ENCODE results near the gene SPPL2B.
A peak's percentile ranks its signal among the peaks of the same experiment; 100 is the strongest.
"Not testable (repeated sequence)": the region's sequence is repeated elsewhere in the genome, so short reads cannot be mapped to it uniquely, and the experiment has no call there.

Gene SPPL2B

GRCh38 chr19:2338751-2339643 is 10.5 kb downstream of the SPPL2B start:
- DNase-seq: no peak

DNA sequence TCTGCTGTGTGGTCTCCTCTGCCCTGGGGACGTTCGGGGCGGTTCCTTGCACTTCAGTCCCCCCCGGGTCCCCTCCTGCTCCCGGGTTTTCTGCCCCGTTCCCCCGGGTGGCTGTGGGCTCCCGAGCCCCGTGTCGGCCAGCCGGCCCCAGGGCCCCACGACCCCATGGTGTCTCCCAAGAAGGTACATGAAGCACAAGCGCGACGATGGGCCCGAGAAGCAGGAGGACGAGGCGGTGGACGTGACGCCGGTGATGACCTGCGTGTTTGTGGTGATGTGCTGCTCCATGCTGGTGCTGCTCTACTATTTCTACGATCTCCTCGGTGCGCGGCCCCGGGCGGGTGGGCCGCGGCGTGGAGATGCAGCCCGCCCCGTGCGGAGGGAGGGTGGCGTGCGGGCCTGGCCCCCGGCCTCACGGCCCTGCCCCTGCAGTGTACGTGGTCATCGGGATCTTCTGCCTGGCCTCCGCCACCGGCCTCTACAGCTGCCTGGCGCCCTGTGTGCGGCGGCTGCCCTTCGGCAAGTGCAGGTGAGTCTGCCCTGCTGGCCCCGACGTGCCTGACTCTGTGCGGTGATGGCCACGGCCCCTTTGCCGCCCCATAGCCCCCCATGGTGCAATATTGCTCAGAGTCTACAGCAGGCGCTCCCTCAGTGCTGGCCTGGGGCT is 11.3 kb downstream of the SPPL2B start:
- DNase-seq: no peak

GRCh38 chr19:2340496-2341243 is 12.2 kb downstream of the SPPL2B start:
- no peak for DNase-seq

DNA sequence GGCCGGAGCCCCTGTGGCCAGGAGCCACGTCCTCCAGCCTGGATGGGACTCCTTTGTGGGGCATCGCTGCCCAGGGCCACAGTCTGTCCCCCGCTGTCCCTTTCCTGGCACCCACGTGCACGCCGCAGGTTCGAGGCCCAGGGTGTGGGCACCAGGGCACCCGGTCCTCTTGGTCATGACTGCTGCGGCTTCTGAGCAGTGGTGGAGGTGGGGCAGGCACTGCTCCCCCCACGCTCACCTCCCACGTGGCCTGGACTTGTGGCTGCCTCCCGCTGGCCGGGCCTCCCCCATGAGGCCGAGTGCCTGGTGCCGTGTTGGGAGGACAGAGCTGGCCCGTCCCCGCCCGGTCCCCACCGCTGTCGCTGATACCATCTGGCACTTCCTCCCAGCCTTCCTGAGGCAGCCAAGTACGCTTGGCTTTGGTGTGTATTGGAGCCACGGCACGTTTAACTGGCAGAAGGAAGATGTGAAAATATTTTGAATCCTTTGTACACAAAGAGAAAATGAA is 12.8 kb downstream of the SPPL2B start:
- DNase-seq: peak; percentile 74

DNA sequence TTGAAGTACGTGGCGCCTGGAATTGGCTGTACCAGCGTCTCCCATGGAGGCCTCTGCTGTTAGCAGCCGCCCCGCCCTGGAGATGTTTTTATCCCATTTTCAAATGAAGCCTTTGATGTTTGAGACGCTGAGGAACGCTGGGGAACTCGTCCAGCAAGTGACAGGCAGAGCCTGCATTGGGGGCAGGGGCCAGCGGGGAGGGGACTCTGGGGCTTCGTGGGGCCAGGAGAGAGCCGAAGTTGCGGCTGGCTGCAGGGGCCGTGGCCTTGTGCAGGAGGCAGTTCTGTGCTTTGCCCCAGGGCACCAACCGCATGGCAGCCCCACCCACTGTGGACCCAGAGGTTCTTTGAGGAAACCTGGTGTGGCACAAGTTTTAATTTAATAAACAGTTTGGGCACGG is 13.5 kb downstream of the SPPL2B start:
- no peak for DNase-seq

GRCh38 chr19:2342656-2343288 is 14.3 kb downstream of the SPPL2B start:
- DNase-seq: no peak

DNA sequence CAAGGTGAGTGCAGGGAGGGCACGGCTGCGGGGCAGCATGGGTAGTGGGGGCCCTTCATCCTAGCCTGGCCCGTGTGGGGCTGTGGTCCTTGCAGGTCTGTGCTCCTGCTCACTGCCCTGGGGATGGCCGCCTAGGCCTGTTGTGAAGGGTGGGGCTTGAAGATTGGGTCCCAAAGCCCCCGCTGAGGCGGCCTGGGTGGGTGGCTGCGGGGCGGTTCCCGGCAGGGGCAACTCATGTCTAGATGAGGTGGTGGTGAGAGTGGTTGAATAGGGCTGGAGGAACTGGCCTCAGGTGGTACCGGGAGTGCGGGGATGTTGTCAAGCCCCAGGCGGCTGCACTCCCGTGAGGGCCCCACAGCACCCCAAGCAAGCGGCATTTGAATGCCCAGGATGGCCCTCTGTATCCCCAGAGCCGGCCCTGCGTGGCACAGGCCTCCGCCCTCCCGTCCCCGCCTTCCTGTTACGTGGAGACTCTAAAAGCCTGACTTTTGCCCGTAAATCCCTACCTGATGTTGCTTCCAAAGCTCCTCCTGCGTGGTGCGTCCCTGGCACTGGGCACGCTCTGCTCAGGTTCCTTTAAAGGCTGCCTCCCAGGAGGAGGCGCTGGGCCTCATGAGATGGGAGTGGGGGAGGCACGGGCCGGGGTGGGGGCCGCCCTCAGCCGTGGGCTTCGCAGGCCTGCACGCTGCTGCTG is 15.0 kb downstream of the SPPL2B start:
- DNase-seq: no peak

- DNase-seq: no peak
These were observed 15.9 kb downstream of the SPPL2B start for GRCh38 chr19:2344381-2344870.

- DNase-seq: no peak
These were observed 16.6 kb downstream of the SPPL2B start for GRCh38 chr19:2345076-2345475.

DNA sequence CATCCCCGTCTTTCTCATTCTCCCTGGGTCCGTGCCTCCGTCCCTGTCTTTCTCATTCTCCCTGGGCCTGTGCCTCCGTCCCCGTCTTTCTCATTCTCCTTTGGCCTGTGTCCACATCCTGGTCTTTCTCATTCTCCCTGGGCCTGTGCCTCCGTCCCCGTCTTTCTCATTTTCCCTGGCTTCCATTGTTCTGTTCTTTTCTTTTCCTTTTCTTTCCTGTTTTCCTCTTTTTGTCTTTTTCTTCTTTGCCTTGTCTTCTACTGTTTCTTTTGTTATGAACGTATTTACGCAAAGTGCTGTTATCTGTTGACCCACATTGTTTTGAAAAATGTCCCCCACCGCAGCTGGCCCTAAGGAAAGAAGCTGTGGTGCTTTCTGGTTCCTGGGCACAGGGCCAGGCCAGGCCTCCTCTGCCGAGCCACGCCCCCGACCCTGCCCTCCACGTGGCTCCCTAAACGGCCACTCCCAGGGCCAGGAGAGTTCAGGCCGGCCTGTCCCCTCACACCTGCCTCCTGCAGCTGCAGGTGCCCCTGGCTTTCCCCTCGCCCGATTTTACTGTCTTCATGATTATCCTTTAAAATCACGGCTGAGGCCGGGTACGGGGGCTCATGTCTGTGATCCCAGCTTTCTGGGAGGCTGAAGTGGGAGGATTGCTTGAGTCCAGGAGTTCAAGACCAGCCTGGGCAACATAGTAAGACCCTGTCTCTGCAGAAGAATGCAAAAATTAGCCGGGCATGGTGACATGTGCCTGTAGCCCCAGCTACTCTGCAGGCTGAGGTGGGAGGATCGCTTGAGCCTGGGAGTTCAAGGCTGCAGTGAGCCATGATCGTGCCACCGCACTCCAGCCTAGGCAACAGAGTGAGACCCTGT is 17.5 kb downstream of the SPPL2B start:
- peak; percentile 97 for DNase-seq

DNA sequence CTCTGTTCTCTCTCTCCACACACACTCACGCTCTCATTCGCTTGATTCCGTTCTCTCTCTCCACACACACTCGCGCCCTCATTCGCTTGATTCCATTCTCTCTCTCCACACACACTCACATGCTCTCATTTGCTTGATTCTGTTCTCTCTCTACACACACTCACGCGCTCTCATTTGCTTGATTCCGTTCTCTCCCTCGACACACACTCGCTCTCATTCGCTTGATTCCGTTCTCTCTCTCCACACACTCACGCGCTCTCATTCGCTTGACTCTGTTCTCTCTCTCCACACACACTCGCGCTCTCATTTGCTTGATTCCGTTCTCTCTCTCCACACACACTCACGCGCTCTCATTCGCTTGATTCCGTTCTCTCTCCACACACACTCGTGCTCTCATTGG is 21.3 kb downstream of the SPPL2B start:
- not testable (repeated sequence) for DNase-seq

DNA sequence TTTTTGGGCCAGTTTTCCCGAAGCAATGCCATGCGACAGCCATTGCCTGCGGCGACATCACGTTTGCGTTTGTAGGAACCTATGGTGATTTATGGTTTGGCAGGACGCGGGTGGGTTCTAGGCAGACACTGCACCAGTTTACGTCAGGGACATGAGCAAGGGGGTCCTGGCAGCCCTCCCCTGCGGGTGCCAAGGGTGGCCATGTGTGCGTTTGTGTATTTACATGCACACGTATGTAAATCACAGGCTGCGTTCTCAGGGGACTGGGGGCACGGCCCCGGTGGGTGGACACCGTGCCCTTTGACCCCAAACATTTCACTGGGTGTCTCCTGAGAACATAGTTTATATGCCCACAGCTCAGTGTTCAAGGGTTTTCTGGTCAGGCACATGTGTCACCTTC is 22.2 kb downstream of the SPPL2B start:
- DNase-seq: no peak

GRCh38 chr19:2351591-2351990 is 23.1 kb downstream of the SPPL2B start:
- no peak for DNase-seq

GRCh38 chr19:2352121-2352520 is 23.6 kb downstream of the SPPL2B start:
- DNase-seq: no peak

- no peak for DNase-seq
These were observed 24.8 kb downstream of the SPPL2B start for GRCh38 chr19:2353159-2353886.

DNA sequence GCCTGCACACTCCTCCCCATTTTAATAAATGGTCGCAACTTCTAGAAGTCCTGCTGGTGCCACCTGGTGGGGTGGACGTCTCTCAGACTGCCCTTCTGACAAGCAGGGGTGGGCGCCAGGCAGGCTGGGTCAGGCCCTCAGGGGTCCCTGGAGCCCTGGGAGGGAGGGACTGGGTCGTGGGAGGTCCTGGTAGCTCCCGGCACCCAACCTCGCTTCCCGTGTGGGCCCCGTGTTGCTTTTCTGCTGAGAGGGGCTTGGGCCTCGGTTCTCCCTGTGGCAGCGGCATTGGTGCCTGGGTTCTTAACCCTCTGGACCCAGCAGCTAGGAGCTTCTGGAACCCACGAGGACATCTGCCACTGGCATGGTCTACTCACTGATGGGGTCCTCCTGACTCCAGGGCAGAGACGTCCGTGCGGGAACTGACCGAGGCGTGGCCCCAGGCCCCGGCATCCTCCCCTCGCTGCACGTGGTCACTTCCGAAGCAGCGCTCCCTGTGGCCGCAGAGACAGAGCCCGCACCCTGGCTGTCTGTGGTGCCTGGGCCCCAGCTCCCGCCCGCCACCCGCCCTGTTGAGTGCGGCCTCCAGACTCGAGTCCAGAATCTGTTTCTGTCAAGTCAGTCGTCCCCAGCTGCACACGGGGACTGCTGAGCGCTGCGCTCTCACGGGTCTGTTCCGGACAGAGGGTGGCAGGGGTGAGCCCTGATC is 25.6 kb downstream of the SPPL2B start:
- DNase-seq: no peak

- no peak for DNase-seq
These were observed 26.2 kb downstream of the SPPL2B start for GRCh38 chr19:2354670-2355069.

GRCh38 chr19:2355168-2356035 is 26.9 kb downstream of the SPPL2B start:
- DNase-seq: peak; percentile 61
